Stimulated activated CD4-positive, alpha-beta T cell treated with anti-CD3 and anti-CD28 coated beads, Interleukin-12 subunit alpha, Interleukin-12 subunit beta, amount 100 ng/mL, for 24 hours (primary cell): ENCODE results near the gene CYP4F8.

ENCODE experiments used
- DNase-seq, 2 experiments: peaks; one replicate each; pipeline ENCODE4 v3.0.0-alpha.2; 2020; ENCODE audit warnings: low read depth in 2 of 2

Gene CYP4F8

GRCh38 chr19:15616183-15616582 lies 1.2 kb downstream of the CYP4F8 start:
- DNase-seq: no peak

GRCh38 chr19:15616627-15617270 lies 1.7 kb downstream of the CYP4F8 start:
- no peak for DNase-seq

GRCh38 chr19:15618321-15618720 lies 3.3 kb downstream of the CYP4F8 start:
- no peak for DNase-seq

GRCh38 chr19:15621801-15622200 lies 6.8 kb downstream of the CYP4F8 start:
- no peak for DNase-seq

GRCh38 chr19:15622991-15623390 lies 8.0 kb downstream of the CYP4F8 start:
- DNase-seq: no peak

GRCh38 chr19:15623711-15624318 lies 8.8 kb downstream of the CYP4F8 start:
- no peak for DNase-seq

- DNase-seq: no peak
Observed at GRCh38 chr19:15628236-15629002, 13.4 kb downstream of the CYP4F8 start.

GRCh38 chr19:15629003-15629880 lies 14.2 kb downstream of the CYP4F8 start:
- peak; percentile 76 to 87 for DNase-seq

GRCh38 chr19:15631817-15632216 lies 16.8 kb downstream of the CYP4F8 start:
- no peak for DNase-seq

GRCh38 chr19:15633082-15633835 lies 18.2 kb downstream of the CYP4F8 start:
- no peak for DNase-seq

- no peak for DNase-seq
Observed at GRCh38 chr19:15634105-15634504, 19.1 kb downstream of the CYP4F8 start.

- DNase-seq: no peak
Observed at GRCh38 chr19:15635016-15635805, 20.2 kb downstream of the CYP4F8 start.

GRCh38 chr19:15636026-15636425 lies 21.0 kb downstream of the CYP4F8 start:
- DNase-seq: no peak

- DNase-seq: no peak
Observed at GRCh38 chr19:15639596-15639995, 24.6 kb downstream of the CYP4F8 start.

GRCh38 chr19:15640294-15640903 lies 25.4 kb downstream of the CYP4F8 start, which contains the start of gene CYP4F3:
CYP4F3 (plus strand) TSS chr19:15640897; CDS start chr19:15641416, 519 bp downstream.
- no peak for DNase-seq

- no peak for DNase-seq
Observed at GRCh38 chr19:15640904-15641597, 26.0 kb downstream of the CYP4F8 start.

GRCh38 chr19:15641901-15642491 lies 27.0 kb downstream of the CYP4F8 start:
- no peak for DNase-seq

GRCh38 chr19:15642807-15643206 lies 27.8 kb downstream of the CYP4F8 start:
- no peak for DNase-seq

GRCh38 chr19:15643387-15643786 lies 28.4 kb downstream of the CYP4F8 start:
- no peak for DNase-seq
